Type B pancreatic cell (in vitro differentiated cells): ENCODE results near the gene RTL1. TPM values are rescaled to one million over a fixed set of nuclear protein-coding genes. Genes with fewer than 3 reads are reported as not detected.

ENCODE experiments used
- DNase-seq: peaks from one replicate; pipeline ENCODE4 v3.0.0; 2021; ENCODE audit warnings: mixed read lengths; ENCODE audit not compliant: unreplicated experiment; ENCODE audit errors: extremely low spot score
- H3K27ac Mint-ChIP-seq: 2 replicates; pipeline ENCODE4 v1.8.0; 2021; ENCODE audit warnings: mild to moderate bottlenecking, mixed read lengths
- H3K27me3 Mint-ChIP-seq: 2 replicates; pipeline ENCODE4 v1.8.0; 2021; ENCODE audit warnings: mixed read lengths
- H3K36me3 Mint-ChIP-seq: 2 replicates; pipeline ENCODE4 v1.8.0; 2021; ENCODE audit warnings: mixed read lengths
- H3K4me1 Mint-ChIP-seq: one replicate; pipeline ENCODE4 v1.8.0; 2021; ENCODE audit warnings: mixed read lengths; ENCODE audit not compliant: unreplicated experiment
- H3K4me3 Mint-ChIP-seq: 2 replicates; pipeline ENCODE4 v1.8.0; 2021; ENCODE audit warnings: mild to moderate bottlenecking, mixed read lengths
- H3K9me3 Mint-ChIP-seq: 2 replicates; pipeline ENCODE4 v1.8.0; 2021; ENCODE audit warnings: mixed read lengths
- CTCF ChIP-seq: fragments of 200-600 bp; sonication (generic); conservative IDR thresholded peaks from 2 replicates; pipeline ENCODE4 v1.5.0; 2021; ENCODE audit warnings: antibody characterized with exemption, mild to moderate bottlenecking
- total RNA-seq: library from RNA; stranded (reverse); gene quantifications from 2 replicates; pipeline ENCODE4 v1.2.1, GENCODE V29; 2021; ENCODE audit warnings: low replicate concordance

Gene RTL1
- total RNA-seq, 1 donor from 2014 or later: 1.5 TPM

GRCh38 chr14:100900837-100901390, 2.6 kb downstream of the RTL1 start:
- Mint-ChIP-seq H3K27me3 (peaks cover 74% of the 10 kb centered on the region), H3K9me3 (no peaks in the 10 kb centered on the region), H3K4me3 (peak overlapping the region; percentile 44), H3K36me3 (no peaks in the 10 kb centered on the region), H3K27ac (peak overlapping the region; percentile 65), H3K4me1 (peaks cover 56% of the 10 kb centered on the region)
- peak; percentile 61 for TF ChIP-seq CTCF
- peak; percentile 73 for DNase-seq

GRCh38 chr14:100899884-100900771, 3.4 kb downstream of the RTL1 start:
- Mint-ChIP-seq H3K4me1 (peaks cover 54% of the 10 kb centered on the region), H3K4me3 (peak overlapping the region; percentile 44), H3K27me3 (peaks cover 70% of the 10 kb centered on the region), H3K27ac (peak overlapping the region; percentile 65), H3K9me3 (no peaks in the 10 kb centered on the region), H3K36me3 (no peaks in the 10 kb centered on the region)
- DNase-seq: peak; percentile 58
- TF ChIP-seq CTCF: peak; percentile 68

- H3K4me1 Mint-ChIP-seq: peaks cover 57% of the 10 kb centered on the region
- H3K27ac Mint-ChIP-seq: peak overlapping the region; percentile 40
- TF ChIP-seq CTCF: no peak
- H3K36me3 Mint-ChIP-seq: no peaks in the 10 kb centered on the region
- peak overlapping the region; percentile 39 for H3K4me3 Mint-ChIP-seq
- no peaks in the 10 kb centered on the region for H3K9me3 Mint-ChIP-seq
- peaks cover 64% of the 10 kb centered on the region for H3K27me3 Mint-ChIP-seq
- peak; percentile 62 for DNase-seq
Measured at GRCh38 chr14:100898935-100899883, 4.3 kb downstream of the RTL1 start.

- Mint-ChIP-seq H3K9me3 (no peaks in the 10 kb centered on the region), H3K4me1 (peaks cover 57% of the 10 kb centered on the region), H3K36me3 (no peaks in the 10 kb centered on the region), H3K4me3 (no peak overlapping the region), H3K27ac (no peak overlapping the region), H3K27me3 (peaks cover 57% of the 10 kb centered on the region)
- peak; percentile 58 for DNase-seq
- TF ChIP-seq CTCF: no peak
Measured at GRCh38 chr14:100898465-100898864, 5.1 kb downstream of the RTL1 start.

- no peak overlapping the region for H3K27ac Mint-ChIP-seq
- H3K9me3 Mint-ChIP-seq: no peaks in the 10 kb centered on the region
- H3K4me3 Mint-ChIP-seq: no peak overlapping the region
- H3K4me1 Mint-ChIP-seq: peaks cover 43% of the 10 kb centered on the region
- peak; percentile 58 for DNase-seq
- TF ChIP-seq CTCF: no peak
- H3K27me3 Mint-ChIP-seq: peaks cover 41% of the 10 kb centered on the region
- no peaks in the 10 kb centered on the region for H3K36me3 Mint-ChIP-seq
Measured at GRCh38 chr14:100896369-100897060, 7.0 kb downstream of the RTL1 start.
